H9 (cell line): Measurements from ENCODE around the gene HECTD2. TPM values are rescaled to one million over a fixed set of nuclear protein-coding genes. Genes with fewer than 3 reads are reported as not detected.
"Not testable (repeated sequence)": the region's sequence is repeated elsewhere in the genome, so short reads cannot be mapped to it uniquely, and the experiment has no call there.

ENCODE experiments used
- DNase-seq: peaks from one replicate; pipeline ENCODE4 v3.0.0-alpha.2; 2017
- H2AFZ ChIP-seq: one replicate; pipeline ENCODE4 v1.6.1; 2013; ENCODE audit warnings: mild to moderate bottlenecking, low read length, control low read depth, moderate library complexity
- H2AK5ac ChIP-seq: 2 replicates; pipeline ENCODE4 v1.6.1; 2013; ENCODE audit warnings: low read length, control low read depth, mixed read lengths; ENCODE audit not compliant: insufficient read length
- H2BK120ac ChIP-seq: one replicate; pipeline ENCODE4 v1.6.1; 2013; ENCODE audit warnings: low read depth, mild to moderate bottlenecking, low read length, control low read depth, inconsistent platforms; ENCODE audit not compliant: poor library complexity, severe bottlenecking
- H2BK12ac ChIP-seq: 2 replicates; pipeline ENCODE4 v1.6.1; 2013; ENCODE audit warnings: low read length, control low read depth, mixed read lengths, low read depth; ENCODE audit not compliant: insufficient read length
- H2BK15ac ChIP-seq: 2 replicates; pipeline ENCODE4 v1.6.1; 2013; ENCODE audit warnings: low read depth, low read length, control low read depth
- H2BK20ac ChIP-seq: one replicate; pipeline ENCODE4 v1.6.1; 2013; ENCODE audit warnings: low read depth, mild to moderate bottlenecking, low read length, control low read depth, inconsistent platforms; ENCODE audit not compliant: poor library complexity, severe bottlenecking
- H2BK5ac ChIP-seq: 2 replicates; pipeline ENCODE4 v1.6.1; 2013; ENCODE audit warnings: low read length, control low read depth, mixed read lengths; ENCODE audit not compliant: insufficient read length
- H3K14ac ChIP-seq: 2 replicates; pipeline ENCODE4 v1.6.1; 2013; ENCODE audit warnings: low read length, control low read depth; ENCODE audit not compliant: insufficient read depth
- H3K18ac ChIP-seq: 2 replicates; pipeline ENCODE4 v1.6.1; 2013; ENCODE audit warnings: low read depth, mild to moderate bottlenecking, mixed read lengths, low read length, control low read depth; ENCODE audit not compliant: insufficient read length
- H3K23ac ChIP-seq: 2 replicates; pipeline ENCODE4 v1.6.1; 2013; ENCODE audit warnings: low read length, control low read depth, mixed read lengths, low read depth; ENCODE audit not compliant: insufficient read length
- H3K23me2 ChIP-seq: 2 replicates; pipeline ENCODE4 v1.6.1; 2013; ENCODE audit warnings: low read depth, mild to moderate bottlenecking, mixed read lengths, low read length, control low read depth; ENCODE audit not compliant: insufficient read length, poor library complexity, severe bottlenecking
- H3K27ac ChIP-seq: 2 replicates; pipeline ENCODE4 v1.5.1; 2013; ENCODE audit warnings: low read length, control low read depth, mixed read lengths, low read depth; ENCODE audit not compliant: insufficient read length
- H3K27me3 ChIP-seq: 2 replicates; pipeline ENCODE4 v1.6.1; 2013; ENCODE audit warnings: low read length, control low read depth, inconsistent platforms; ENCODE audit not compliant: insufficient read depth
- H3K4ac ChIP-seq: 2 replicates; pipeline ENCODE4 v1.6.1; 2013; ENCODE audit warnings: low read depth, mild to moderate bottlenecking, control low read depth, inconsistent platforms, low read length, moderate library complexity
- H3K4me1 ChIP-seq: 2 replicates; pipeline ENCODE4 v1.6.1; 2013; ENCODE audit warnings: low read length, control low read depth, inconsistent platforms; ENCODE audit not compliant: insufficient read depth
- H3K4me2 ChIP-seq: 2 replicates; pipeline ENCODE4 v1.6.1; 2013; ENCODE audit warnings: low read length, control low read depth, mixed read lengths; ENCODE audit not compliant: insufficient read length, insufficient read depth
- H3K56ac ChIP-seq: 2 replicates; pipeline ENCODE4 v1.6.1; 2013; ENCODE audit warnings: low read depth, mild to moderate bottlenecking, mixed read lengths, low read length, control low read depth; ENCODE audit not compliant: insufficient read length
- H3K79me1 ChIP-seq: 2 replicates; pipeline ENCODE4 v1.6.1; 2013; ENCODE audit warnings: low read depth, mild to moderate bottlenecking, moderate library complexity, low read length, control low read depth, inconsistent platforms; ENCODE audit not compliant: insufficient read depth, poor library complexity, severe bottlenecking
- H3K79me2 ChIP-seq: 2 replicates; pipeline ENCODE4 v1.6.1; 2013; ENCODE audit warnings: low read length, control low read depth, inconsistent platforms; ENCODE audit not compliant: insufficient read depth
- H3K9ac ChIP-seq: 2 replicates; pipeline ENCODE4 v1.6.1; 2013; ENCODE audit warnings: low read length, control low read depth, mixed read lengths; ENCODE audit not compliant: insufficient read length; ENCODE audit errors: extremely low read depth
- H3K9me3 ChIP-seq: one replicate; pipeline ENCODE4 v1.6.1; 2013; ENCODE audit warnings: low read depth, low read length, inconsistent platforms; ENCODE audit not compliant: control insufficient read depth
- H3T11ph ChIP-seq: one replicate; pipeline ENCODE4 v1.6.1; 2013; ENCODE audit warnings: mild to moderate bottlenecking, low read length, control low read depth, inconsistent platforms
- H4K20me1 ChIP-seq: one replicate; pipeline ENCODE4 v1.6.1; 2013; ENCODE audit not compliant: control insufficient read depth, insufficient read length, insufficient read depth
- H4K5ac ChIP-seq: 2 replicates; pipeline ENCODE4 v1.6.1; 2013; ENCODE audit warnings: low read depth, mild to moderate bottlenecking, mixed read lengths, low read length, control low read depth; ENCODE audit not compliant: insufficient read length
- H4K8ac ChIP-seq: replicated peaks from 2 replicates; pipeline ENCODE4 v1.6.1; 2013; ENCODE audit warnings: low read length, control low read depth, mixed read lengths, low read depth; ENCODE audit not compliant: insufficient read length
- H4K91ac ChIP-seq: 2 replicates; pipeline ENCODE4 v1.6.1; 2013; ENCODE audit warnings: low read depth, mild to moderate bottlenecking, moderate library complexity, mixed read lengths, low read length, control low read depth; ENCODE audit not compliant: insufficient read length
- H3K27ac Mint-ChIP-seq, 3 experiments: 2 replicates in 2 of 3; 3 replicates in 1 of 3; pipeline ENCODE4 v1.8.0; 2020 to 2021; ENCODE audit warnings: mixed read lengths in 3 of 3, mild to moderate bottlenecking in 1 of 3, moderate library complexity in 1 of 3
- H3K27me3 Mint-ChIP-seq: 2 replicates; pipeline ENCODE4 v1.8.0; 2021; ENCODE audit warnings: low read depth, mild to moderate bottlenecking, moderate library complexity, mixed read lengths
- H3K36me3 Mint-ChIP-seq, 3 experiments: 2 replicates in 2 of 3; 3 replicates in 1 of 3; pipeline ENCODE4 v1.8.0; 2020 to 2021; ENCODE audit warnings: low read depth in 3 of 3, mixed read lengths in 3 of 3; ENCODE audit not compliant: insufficient read depth in 1 of 3
- H3K4me1 Mint-ChIP-seq, 2 experiments: 2 replicates each; pipeline ENCODE4 v1.8.0; 2020; ENCODE audit warnings: mixed read lengths in 2 of 2
- H3K4me3 Mint-ChIP-seq, 2 experiments: 2 replicates in 1 of 2; 3 replicates in 1 of 2; pipeline ENCODE4 v1.8.0; 2020 to 2021; ENCODE audit warnings: mild to moderate bottlenecking in 2 of 2, mixed read lengths in 2 of 2, moderate library complexity in 1 of 2
- H3K9me3 Mint-ChIP-seq, 2 experiments: 2 replicates in 1 of 2; 3 replicates in 1 of 2; pipeline ENCODE4 v1.8.0; 2020; ENCODE audit warnings: mild to moderate bottlenecking in 2 of 2, mixed read lengths in 2 of 2, moderate library complexity in 1 of 2
- WGBS: extraction: QIAGEN DNeasy Blood & Tissue Kit; methylation state at CpG from one replicate; pipeline ENCODE4 v1.1.7; 2013; ENCODE audit warnings: missing lambda C conversion rate, low lambda C conversion rate, mixed read lengths; ENCODE audit not compliant: insufficient read length; ENCODE audit errors: extremely low coverage; 5-methylcytosine and 5-hydroxymethylcytosine counted together
- total RNA-seq: library from RNA; stranded (reverse); gene quantifications from 2 replicates; pipeline ENCODE4 v1.2.1, GENCODE V29; 2021
- TF ChIP-seq, protein P1 (sequence below): fragments of 200-600 bp; sonication (generic); conservative IDR thresholded peaks from 3 replicates; pipeline ENCODE4 v1.8.0; 2021; ENCODE audit warnings: antibody characterized with exemption, mild to moderate bottlenecking

The HECTD2 gene
- total RNA-seq, 1 experiment from 2014 or later, result 13.4 TPM

DNA sequence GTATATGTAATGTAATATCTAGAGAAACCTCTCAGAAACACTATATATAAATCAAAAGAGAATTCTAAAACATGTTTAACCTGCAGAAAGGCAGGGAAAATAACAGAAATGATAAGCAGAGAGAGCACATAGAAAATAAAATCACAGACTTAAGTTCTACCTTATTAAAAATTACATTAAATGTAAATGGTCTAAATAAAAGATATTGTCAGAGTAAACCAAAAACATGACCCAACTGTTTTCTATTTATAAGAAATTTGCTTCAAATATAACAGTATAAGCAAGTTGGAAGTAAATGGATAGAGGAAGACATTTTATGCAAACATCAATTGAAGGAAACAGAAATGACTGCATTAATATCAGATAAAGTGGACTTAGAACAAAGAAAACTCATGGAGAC, 43.4 kb downstream of the HECTD2 start:
- H3K27me3 Mint-ChIP-seq, result no peaks in the 10 kb centered on the region
- Histone ChIP-seq H4K91ac (no peak overlapping the region), H3K27me3 (no peaks in the 10 kb centered on the region), H3K18ac (no peak overlapping the region), H3T11ph (no peak overlapping the region), H3K23ac (no peak overlapping the region), H3K79me2 (no peaks in the 10 kb centered on the region), H2BK12ac (no peak overlapping the region), H2BK15ac (no peak overlapping the region), H3K9ac (no peak overlapping the region), H4K5ac (no peak overlapping the region), H4K20me1 (no peaks in the 10 kb centered on the region), H4K8ac (no peak overlapping the region), H2AK5ac (no peak overlapping the region), H3K4me2 (no peak overlapping the region), H3K27ac (no peak overlapping the region), H3K4me1 (no peaks in the 10 kb centered on the region), H3K4ac (no peak overlapping the region), H3K56ac (no peak overlapping the region), H3K14ac (no peak overlapping the region), H2BK120ac (no peak overlapping the region), H2BK5ac (no peak overlapping the region), H3K79me1 (no peaks in the 10 kb centered on the region), H2BK20ac (no peak overlapping the region), H3K9me3 (peaks cover 7% of the 10 kb centered on the region), H3K23me2 (no peaks in the 10 kb centered on the region), H2AFZ (no peak overlapping the region)
- H3K4me1 Mint-ChIP-seq, result no peaks in the 10 kb centered on the region
- peaks cover 21 to 44% (median 41%) of the 10 kb centered on the region in 3 experiments for H3K36me3 Mint-ChIP-seq
- H3K4me3 Mint-ChIP-seq, result no peak overlapping the region
- H3K9me3 Mint-ChIP-seq, result peaks cover 50 to 55% of the 10 kb centered on the region in 2 experiments
- no peak for DNase-seq
- no peak overlapping the region for H3K27ac Mint-ChIP-seq
- TF ChIP-seq, protein P1, sequence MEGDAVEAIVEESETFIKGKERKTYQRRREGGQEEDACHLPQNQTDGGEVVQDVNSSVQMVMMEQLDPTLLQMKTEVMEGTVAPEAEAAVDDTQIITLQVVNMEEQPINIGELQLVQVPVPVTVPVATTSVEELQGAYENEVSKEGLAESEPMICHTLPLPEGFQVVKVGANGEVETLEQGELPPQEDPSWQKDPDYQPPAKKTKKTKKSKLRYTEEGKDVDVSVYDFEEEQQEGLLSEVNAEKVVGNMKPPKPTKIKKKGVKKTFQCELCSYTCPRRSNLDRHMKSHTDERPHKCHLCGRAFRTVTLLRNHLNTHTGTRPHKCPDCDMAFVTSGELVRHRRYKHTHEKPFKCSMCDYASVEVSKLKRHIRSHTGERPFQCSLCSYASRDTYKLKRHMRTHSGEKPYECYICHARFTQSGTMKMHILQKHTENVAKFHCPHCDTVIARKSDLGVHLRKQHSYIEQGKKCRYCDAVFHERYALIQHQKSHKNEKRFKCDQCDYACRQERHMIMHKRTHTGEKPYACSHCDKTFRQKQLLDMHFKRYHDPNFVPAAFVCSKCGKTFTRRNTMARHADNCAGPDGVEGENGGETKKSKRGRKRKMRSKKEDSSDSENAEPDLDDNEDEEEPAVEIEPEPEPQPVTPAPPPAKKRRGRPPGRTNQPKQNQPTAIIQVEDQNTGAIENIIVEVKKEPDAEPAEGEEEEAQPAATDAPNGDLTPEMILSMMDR, result no peak

DNA sequence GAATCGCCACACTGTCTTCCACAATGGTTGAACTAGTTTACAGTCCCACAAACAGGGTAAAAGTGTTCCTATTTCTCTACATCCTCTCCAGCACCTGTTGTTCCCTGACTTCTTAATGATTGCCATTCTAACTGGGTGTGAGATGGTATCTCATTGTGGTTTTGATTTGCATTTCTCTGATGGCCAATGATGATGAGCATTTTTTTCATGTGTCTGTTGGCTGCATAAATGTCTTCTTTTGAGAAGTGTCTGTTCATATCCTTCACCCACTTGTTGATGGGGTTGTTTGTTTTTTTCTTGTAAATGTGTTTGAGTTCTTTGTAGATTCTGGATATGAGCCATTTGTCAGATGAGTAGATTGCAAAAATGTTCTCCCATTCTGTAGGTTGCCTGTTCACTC, 45.0 kb downstream of the HECTD2 start:
- not testable (repeated sequence) for H2AK5ac ChIP-seq
- WGBS, result no CpG with 5 or more reads among the region's 1 CpG

More for the DNA sequence above, 45.0 kb downstream of the HECTD2 start:
- H3K56ac ChIP-seq, H3K9ac ChIP-seq, H3K9me3 ChIP-seq, H2BK20ac ChIP-seq, H2AFZ ChIP-seq, H3K23ac ChIP-seq, H2BK15ac ChIP-seq, H3K4me3 Mint-ChIP-seq, H3K79me2 ChIP-seq, H3K27me3 ChIP-seq, H3K23me2 ChIP-seq, H3K27ac ChIP-seq, H2BK120ac ChIP-seq, DNase-seq, H4K91ac ChIP-seq, H4K8ac ChIP-seq, H3K4me2 ChIP-seq, H3K4me1 ChIP-seq, H4K5ac ChIP-seq, H4K20me1 ChIP-seq, H3K27me3 Mint-ChIP-seq, H3T11ph ChIP-seq, H2BK5ac ChIP-seq, H3K79me1 ChIP-seq, H3K18ac ChIP-seq, H3K14ac ChIP-seq, H2BK12ac ChIP-seq, H3K4me1 Mint-ChIP-seq, H3K4ac ChIP-seq, H3K27ac Mint-ChIP-seq: not testable (repeated sequence)
- Mint-ChIP-seq H3K36me3 (peaks cover 13 to 34% (median 31%) of the 10 kb centered on the region in 3 experiments), H3K9me3 (peaks cover 40 to 44% of the 10 kb centered on the region in 2 experiments)
